Esophagus muscularis mucosa (tissue), 4 donors: ENCODE data around the gene PYGL. TPM values are rescaled to one million over a fixed set of nuclear protein-coding genes. Genes with fewer than 3 reads are reported as not detected.
"Not testable (repeated sequence)": the region's sequence is repeated elsewhere in the genome, so short reads cannot be mapped to it uniquely, and the experiment has no call there.

Source experiments
- DNase-seq: peaks from one replicate; pipeline ENCODE4 v3.0.0-alpha.2; 2017; ENCODE audit errors: extremely low spot score
- H3K27ac ChIP-seq, 4 donors: fragments of 200-600 bp; sonication (generic); replicated peaks in 1 of 4; 1 replicate in 3 of 4; 2 replicates in 1 of 4; pipeline ENCODE4 v1.5.1; 2016 to 2019; ENCODE audit warnings: mild to moderate bottlenecking in 1 of 4
- H3K27me3 ChIP-seq, 4 donors: fragments of 200-600 bp; sonication (generic); one replicate each; pipeline versions ENCODE4 v1.5.1 to v1.6.0; 2016 to 2019
- H3K36me3 ChIP-seq, 4 donors: fragments of 200-600 bp; sonication (generic); one replicate each; pipeline ENCODE4 v1.5.1; 2016 to 2019
- H3K4me1 ChIP-seq, 4 donors: fragments of 200-600 bp; sonication (generic); one replicate each; pipeline ENCODE4 v1.5.1; 2016 to 2019
- H3K4me3 ChIP-seq, 4 donors: fragments of 200-600 bp; sonication (generic); 1 replicate in 2 of 4; 2 replicates in 2 of 4; pipeline ENCODE4 v1.5.1; 2016 to 2019; ENCODE audit warnings: mild to moderate bottlenecking in 4 of 4, moderate library complexity in 1 of 4
- H3K9me3 ChIP-seq, 4 donors: fragments of 200-600 bp; sonication (generic); 1 replicate in 3 of 4; 2 replicates in 1 of 4; pipeline ENCODE4 v1.5.1; 2016 to 2019
- CTCF ChIP-seq, 3 experiments: fragments of 200-600 bp in 2 of 3; fragments of 450-650 bp in 1 of 3; sonication (generic) in 2 of 3; IDR thresholded peaks; one replicate each; pipeline ENCODE4 v1.5.1; 2017 to 2019; ENCODE audit warnings: antibody characterized with exemption in 3 of 3, mild to moderate bottlenecking in 2 of 3, moderate library complexity in 1 of 3
- EP300 ChIP-seq: sonication (generic); formaldehyde crosslinking; IDR thresholded peaks from one replicate; pipeline ENCODE4 v1.6.1; 2017; ENCODE audit warnings: antibody characterized with exemption
- POLR2A ChIP-seq: fragments of 450-650 bp; IDR thresholded peaks from one replicate; pipeline ENCODE4 v1.6.1; 2017; ENCODE audit warnings: antibody characterized with exemption, moderate library complexity, mild to moderate bottlenecking, low read depth
- POLR2AphosphoS5 ChIP-seq, 2 donors: sonication (generic); formaldehyde crosslinking; IDR thresholded peaks; one replicate each; pipeline ENCODE4 v1.6.1; 2017; ENCODE audit warnings: antibody characterized with exemption in 2 of 2
- WGBS: methylation state at CpG from one replicate; pipeline ENCODE4 v1.1.5; 2018; 5-methylcytosine and 5-hydroxymethylcytosine counted together
- intact Hi-C: fragments of 100-400 bp; cut with DNase I; formaldehyde crosslinking; loops from one replicate; pipeline ENCODE4 v1.15.1; 2023
- total RNA-seq, 4 donors: library from RNA; depleted of rRNA; stranded (reverse); fragments of >200 nt; gene quantifications; one replicate each; pipeline versions ENCODE4 v1.1.0 to v1.2.1, GENCODE V29; 2016

Gene PYGL
- total RNA-seq, 4 donors from 2014 or later, result 15.0 to 28.5 (median 20.6) TPM

DNA sequence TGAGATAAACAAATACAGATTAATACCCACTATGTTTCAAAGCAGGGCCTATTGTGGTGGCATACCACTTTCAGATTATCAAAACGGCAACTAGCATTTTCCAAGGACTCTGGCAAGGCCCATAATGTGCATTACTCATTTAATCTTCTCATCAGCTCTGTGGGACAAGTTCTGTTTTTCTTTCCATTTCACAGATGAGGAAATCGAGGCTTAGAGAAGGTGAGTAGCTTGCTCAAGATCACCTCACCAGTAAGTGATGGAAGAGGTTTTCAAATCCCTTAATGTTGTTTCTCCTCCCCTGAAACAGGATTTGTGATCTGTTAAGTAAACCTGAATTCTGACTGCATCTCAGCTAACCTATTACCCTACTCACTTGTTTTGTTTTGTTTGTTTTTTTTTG is 3.9 kb upstream of the PYGL start:
- Histone ChIP-seq H3K27ac (no peak overlapping the region), H3K27me3 (no peaks in the 10 kb centered on the region), H3K4me3 (no peak overlapping the region), H3K36me3 (no peaks in the 10 kb centered on the region), H3K4me1 (peaks cover 8 to 18% (median 15%) of the 10 kb centered on the region in 4 donors), H3K9me3 (no peaks in the 10 kb centered on the region)
- intact Hi-C loops, result no loop called here
- 78% methylated on average over 2 of the region's 2 CpGs for WGBS
- no peak for DNase-seq
- TF ChIP-seq POLR2AphosphoS5 (IDR thresholded peaks at IDR 0.05) (no peak), EP300 (no peak)

- TF ChIP-seq POLR2AphosphoS5 (IDR thresholded peaks at IDR 0.05) (no peak), POLR2A (no peak), CTCF (IDR thresholded peaks at IDR 0.05) (no peak), EP300 (no peak)
- no peak overlapping the region for H3K27ac ChIP-seq
These were observed 3.2 kb upstream of the PYGL start for GRCh38 chr14:50947446-50947845.

DNA sequence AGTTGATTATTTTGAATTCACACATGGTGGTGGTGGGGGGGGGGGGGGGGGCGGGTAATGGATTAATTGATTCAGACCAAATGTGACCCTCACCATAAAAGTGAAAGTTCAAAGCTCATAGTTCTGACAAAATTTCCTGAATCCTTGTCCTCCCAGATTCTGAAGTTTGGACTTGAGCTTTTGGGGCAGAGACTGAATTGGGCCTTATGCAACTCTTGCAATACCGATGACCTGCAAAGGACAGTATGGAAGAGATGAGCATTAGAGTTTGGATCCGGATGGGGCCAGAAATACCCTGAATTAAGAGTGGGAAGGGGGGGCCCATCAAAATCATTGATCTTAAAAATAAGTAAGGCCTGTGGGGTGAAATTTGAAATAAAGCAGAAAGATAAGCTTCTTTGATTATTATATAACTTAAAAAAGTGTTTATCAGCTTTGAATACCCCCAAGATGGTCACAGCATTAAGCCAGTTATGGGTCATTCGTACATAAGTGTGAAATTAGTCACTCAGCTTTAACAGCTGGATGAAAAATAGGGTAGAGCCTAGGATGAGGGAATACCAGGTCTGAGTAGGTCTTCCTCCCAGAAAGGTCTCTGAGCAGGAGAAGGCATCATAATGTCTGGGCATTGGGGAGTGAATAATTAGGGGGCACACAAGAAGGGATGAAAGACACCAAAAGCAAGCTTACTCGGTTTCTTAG is 2.1 kb upstream of the PYGL start:
- DNase-seq, result no peak
- no peak overlapping the region for H3K27ac ChIP-seq
- TF ChIP-seq CTCF (IDR thresholded peaks at IDR 0.05), result no peak
- TF ChIP-seq POLR2AphosphoS5 (IDR thresholded peaks at IDR 0.05), result no peak
- no peak for TF ChIP-seq POLR2A
- no peak for TF ChIP-seq EP300
- 91% methylated on average over 5 of the region's 5 CpGs for WGBS
- peaks cover 8 to 18% (median 18%) of the 10 kb centered on the region in 4 donors for H3K4me1 ChIP-seq
- no peaks in the 10 kb centered on the region for H3K9me3 ChIP-seq
- intact Hi-C loops, result no loop called here
- no peaks in the 10 kb centered on the region for H3K36me3 ChIP-seq
- H3K4me3 ChIP-seq, result no peak overlapping the region
- H3K27me3 ChIP-seq, result no peaks in the 10 kb centered on the region

More at GRCh38 chr14:50947446-50947845, 3.2 kb upstream of the PYGL start:
- Histone ChIP-seq H3K4me1 (peaks cover 8 to 18% (median 18%) of the 10 kb centered on the region in 4 donors), H3K27me3 (no peaks in the 10 kb centered on the region), H3K4me3 (no peak overlapping the region), H3K9me3 (no peaks in the 10 kb centered on the region), H3K36me3 (no peaks in the 10 kb centered on the region)
- DNase-seq, result no peak
- WGBS, result 67% methylated on average over 4 of the region's 4 CpGs
- intact Hi-C loops, result no loop called here

DNA sequence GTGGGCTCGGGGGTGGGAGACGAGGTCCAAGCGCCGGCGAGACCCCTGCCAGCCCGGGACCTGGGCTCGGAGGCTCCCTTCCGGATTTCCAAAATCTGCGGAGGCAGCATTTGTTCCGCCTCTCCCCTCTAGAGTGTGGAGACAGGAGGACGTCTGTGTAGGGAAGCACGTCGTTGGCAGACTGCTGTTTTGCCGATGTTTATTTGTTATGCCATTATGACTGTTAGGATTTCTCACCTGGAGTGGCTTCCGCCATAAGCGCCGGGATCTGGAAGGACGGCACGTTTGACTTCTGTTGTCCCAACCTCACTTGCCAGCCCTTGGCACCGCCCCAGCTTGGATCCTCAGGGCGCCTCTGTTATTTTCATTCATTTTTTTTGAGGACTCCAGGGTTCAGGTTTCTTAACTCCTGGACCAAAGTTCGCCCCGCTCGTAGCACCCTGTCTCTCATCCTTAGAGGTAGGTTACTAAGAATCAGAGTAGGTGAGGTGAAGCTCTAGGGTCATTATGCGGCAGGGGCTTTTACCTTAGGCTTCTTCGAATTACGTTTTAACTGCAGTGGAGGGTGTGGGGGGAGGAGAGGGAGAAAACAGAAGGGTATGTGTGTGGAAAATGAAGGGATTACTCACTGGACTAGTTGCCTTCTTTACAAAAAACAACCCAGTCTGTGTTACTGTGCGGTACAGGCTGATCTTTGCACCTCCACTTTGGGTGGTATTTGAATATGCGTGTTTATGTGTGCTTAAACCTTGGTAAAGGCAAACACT is 547 bp upstream of the PYGL start:
- Histone ChIP-seq H3K4me1 (peaks cover 8 to 18% (median 18%) of the 10 kb centered on the region in 4 donors), H3K27me3 (no peaks in the 10 kb centered on the region), H3K36me3 (no peaks in the 10 kb centered on the region), H3K4me3 (peak overlapping the region; percentile 75 to 94 (median 84)), H3K27ac (peak overlapping the region; percentile 77 to 85 (median 81)), H3K9me3 (no peaks in the 10 kb centered on the region)
- 13% methylated on average over 19 of the region's 29 CpGs for WGBS
- intact Hi-C loops, result no loop called here
- no peak for DNase-seq
- TF ChIP-seq CTCF (IDR thresholded peaks at IDR 0.05) (no peak), POLR2A (no peak), EP300 (no peak), POLR2AphosphoS5 (IDR thresholded peaks at IDR 0.05) (no peak)

- Histone ChIP-seq H3K27me3 (no peaks in the 10 kb centered on the region), H3K27ac (peak overlapping the region; percentile 77 to 85 (median 81)), H3K36me3 (no peaks in the 10 kb centered on the region), H3K4me3 (peak overlapping the region; percentile 75 to 94 (median 84)), H3K9me3 (no peaks in the 10 kb centered on the region), H3K4me1 (peaks cover 8 to 18% (median 18%) of the 10 kb centered on the region in 4 donors)
- DNase-seq, result no peak
- intact Hi-C loops, result no loop called here
- TF ChIP-seq POLR2A, result no peak
- peak in 1 of 2 donors; percentile 39 for TF ChIP-seq POLR2AphosphoS5 (IDR thresholded peaks at IDR 0.05)
- TF ChIP-seq CTCF (IDR thresholded peaks at IDR 0.05), result no peak
- 21% methylated on average over 14 of the region's 26 CpGs for WGBS
These were observed 881 bp downstream of the PYGL start for GRCh38 chr14:50943261-50943942.

GRCh38 chr14:50941638-50942037 is 2.6 kb downstream of the PYGL start:
- H3K27ac ChIP-seq, H3K36me3 ChIP-seq, H3K4me3 ChIP-seq, DNase-seq, H3K9me3 ChIP-seq, H3K27me3 ChIP-seq, intact Hi-C loops: not testable (repeated sequence)
- WGBS, result 96% methylated on average over 8 of the region's 8 CpGs
- H3K4me1 ChIP-seq, result peaks cover 8 to 18% (median 18%) of the 10 kb centered on the region in 4 donors
